ENCODE data around the gene ATAD3B. TPM values are rescaled to one million over a fixed set of nuclear protein-coding genes. Genes with fewer than 3 reads are reported as not detected.

ATAD3B gene
- total and polyA plus RNA-seq, 2 donors (not counting 3 experiments of a cell fraction or from before 2014, with no cell fraction given), result 20.5 to 48.2 TPM

- POLR2A ChIA-PET, result no interaction called here
- CTCF ChIA-PET, result no interaction called here
Observed at GRCh38 chr1:1477206-1477605, 5.6 kb downstream of the ATAD3B start.

DNA sequence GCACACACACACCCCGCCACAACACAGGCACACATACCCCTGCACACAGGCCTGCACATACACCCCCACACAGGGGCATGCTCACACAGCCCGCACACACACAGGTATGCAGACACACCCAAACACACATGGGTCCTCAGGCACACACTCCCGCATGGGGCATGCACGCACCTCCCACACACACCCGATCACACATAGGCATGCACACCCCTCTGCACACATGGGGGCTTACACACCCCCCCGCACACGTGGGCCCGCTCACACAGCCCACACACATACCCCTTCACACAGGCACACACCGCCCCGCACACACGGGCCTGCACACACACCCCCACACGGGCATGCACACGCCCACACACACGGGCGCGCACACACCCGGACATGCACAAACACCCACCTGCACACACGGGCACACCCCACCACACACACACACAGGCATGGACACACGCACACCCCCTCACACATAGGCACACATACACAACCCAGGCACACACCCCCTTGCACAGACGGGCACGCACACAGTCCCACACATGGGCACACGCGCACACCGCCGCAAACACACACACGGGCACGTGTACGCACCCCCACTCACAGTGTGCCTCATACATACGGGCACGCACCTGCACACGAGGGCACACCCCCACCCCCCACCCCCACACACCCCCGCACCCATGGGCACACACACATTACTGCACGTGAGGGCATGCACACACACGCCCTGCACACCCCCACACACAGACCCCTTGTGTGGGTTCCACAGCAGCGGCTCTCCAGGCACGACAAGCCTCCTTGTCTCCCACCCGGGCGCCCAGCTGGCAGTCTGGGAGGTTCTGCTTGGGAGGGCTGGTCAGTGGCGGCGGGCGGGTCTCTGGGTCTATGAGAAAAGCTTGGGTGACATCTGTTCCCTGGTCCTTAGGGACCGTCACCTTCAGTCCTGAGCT is 8.3 kb downstream of the ATAD3B start:
- no peaks in the 10 kb centered on the region for H4K20me1 ChIP-seq (replicated peaks; ENCODE audit: control insufficient read depth, extremely low read depth, insufficient read depth, low read length)
- H3K79me2 ChIP-seq (ENCODE audit: control insufficient read depth, insufficient read depth, low read length), result peaks cover 14% of the 10 kb centered on the region
- no peak overlapping the region for H3K4me2 ChIP-seq (ENCODE audit: insufficient read depth, low read length)
- no TSS peak for BruUV-seq (replicated peaks)
- CTCF ChIA-PET, result no interaction called here
- H3K9me1 ChIP-seq (replicated peaks; ENCODE audit: control insufficient read depth, extremely low read depth, insufficient read depth, low read length), result no peaks in the 10 kb centered on the region
- POLR2A ChIA-PET, result no interaction called here
- no peaks in the 10 kb centered on the region for H3K27me3 ChIP-seq (ENCODE audit: control insufficient read depth in 2 of 2, insufficient read depth in 2 of 2, low read length in 2 of 2)
- no peak overlapping the region for H3K27ac ChIP-seq (ENCODE audit: insufficient read depth, low read depth, low read length)
- FAIRE-seq (no peak), DNase-seq (ENCODE audit: low read depth, low spot score) (no peak)
- H3K9ac ChIP-seq (replicated peaks; ENCODE audit: extremely low read depth, insufficient read depth, low read length), result no peak overlapping the region
- no peak overlapping the region for H3K4me3 ChIP-seq (replicated peaks in 1 of 3; ENCODE audit: insufficient read depth in 1 of 3, low read depth in 1 of 3, low read length in 3 of 3)
- no peak for TF ChIP-seq POLR2A (IDR thresholded peaks at IDR 0.05; ENCODE audit: low read depth, low read length)
- TF ChIP-seq FOS (IDR thresholded peaks at IDR 0.05; ENCODE audit: borderline replicate concordance, insufficient read depth, low read length), result no peak
- TF ChIP-seq MAX (IDR thresholded peaks at IDR 0.05; ENCODE audit: insufficient read depth, insufficient read length), result no peak
- TF ChIP-seq EZH2 (IDR thresholded peaks at IDR 0.05; ENCODE audit: borderline replicate concordance, low read depth, low read length, severe bottlenecking), result no peak
- TF ChIP-seq JUN (IDR thresholded peaks at IDR 0.05; ENCODE audit: borderline replicate concordance, insufficient read depth, insufficient read length, low read depth), result no peak
- no peak for TF ChIP-seq GATA2 (IDR thresholded peaks at IDR 0.05; ENCODE audit: insufficient read depth, insufficient read length, low read depth, low read length)
- no peak for TF ChIP-seq MYC (IDR thresholded peaks at IDR 0.05; ENCODE audit: low read depth, low read length)
- no peak for TF ChIP-seq POLR2AphosphoS5 (IDR thresholded peaks at IDR 0.05; ENCODE audit: insufficient read depth, low read depth, low read length)
- no peak for TF ChIP-seq CTCF (IDR thresholded peaks at IDR 0.05; ENCODE audit: extremely low read depth in 1 of 2, insufficient read depth in 1 of 2, low read depth in 1 of 2, low read length in 2 of 2)
- dilution Hi-C loops (cut with MboI; ENCODE audit: extremely low pct_ligation_motif_present, low sequenced_read_pairs) (no loop called here), intact Hi-C loops (cut with micrococcal nuclease) (no loop called here)
- no peaks in the 10 kb centered on the region for H3K9me3 ChIP-seq (replicated peaks; ENCODE audit: control insufficient read depth, insufficient read depth, low read length)
- peaks cover 4 to 22% of the 10 kb centered on the region in 2 experiments for H3K36me3 ChIP-seq (ENCODE audit: control insufficient read depth in 2 of 2, extremely low read depth in 1 of 2, insufficient read depth in 2 of 2, low read length in 2 of 2)
- no peak overlapping the region for H2AFZ ChIP-seq (ENCODE audit: low read depth, low read length)
- no peaks in the 10 kb centered on the region for H3K4me1 ChIP-seq (ENCODE audit: control insufficient read depth, extremely low read depth, insufficient read depth, low read length)

More at GRCh38 chr1:1477206-1477605, 5.6 kb downstream of the ATAD3B start:
- FAIRE-seq (no peak), DNase-seq (ENCODE audit: low read depth, low spot score) (no peak)
- no peak overlapping the region for H3K4me3 ChIP-seq (replicated peaks in 1 of 3; ENCODE audit: insufficient read depth in 1 of 3, low read depth in 1 of 3, low read length in 3 of 3)
- no peaks in the 10 kb centered on the region for H4K20me1 ChIP-seq (replicated peaks; ENCODE audit: control insufficient read depth, extremely low read depth, insufficient read depth, low read length)
- H2AFZ ChIP-seq (ENCODE audit: low read depth, low read length), result no peak overlapping the region
- no peaks in the 10 kb centered on the region for H3K9me1 ChIP-seq (replicated peaks; ENCODE audit: control insufficient read depth, extremely low read depth, insufficient read depth, low read length)
- peaks cover 6% of the 10 kb centered on the region for H3K4me1 ChIP-seq (ENCODE audit: control insufficient read depth, extremely low read depth, insufficient read depth, low read length)
- TF ChIP-seq MAX (IDR thresholded peaks at IDR 0.05; ENCODE audit: insufficient read depth, insufficient read length), result no peak
- no TSS peak for BruUV-seq (replicated peaks)
- no peak overlapping the region for H3K27ac ChIP-seq (ENCODE audit: insufficient read depth, low read depth, low read length)
- no peak overlapping the region for H3K9ac ChIP-seq (replicated peaks; ENCODE audit: extremely low read depth, insufficient read depth, low read length)
- peaks cover 4 to 17% of the 10 kb centered on the region in 2 experiments for H3K36me3 ChIP-seq (ENCODE audit: control insufficient read depth in 2 of 2, extremely low read depth in 1 of 2, insufficient read depth in 2 of 2, low read length in 2 of 2)
- H3K79me2 ChIP-seq (ENCODE audit: control insufficient read depth, insufficient read depth, low read length), result peaks cover 37% of the 10 kb centered on the region
- H3K9me3 ChIP-seq (replicated peaks; ENCODE audit: control insufficient read depth, insufficient read depth, low read length), result no peaks in the 10 kb centered on the region
- dilution Hi-C loops (cut with MboI; ENCODE audit: extremely low pct_ligation_motif_present, low sequenced_read_pairs) (no loop called here), intact Hi-C loops (cut with micrococcal nuclease) (no loop called here)
- no peaks in the 10 kb centered on the region for H3K27me3 ChIP-seq (ENCODE audit: control insufficient read depth in 2 of 2, insufficient read depth in 2 of 2, low read length in 2 of 2)
- H3K4me2 ChIP-seq (ENCODE audit: insufficient read depth, low read length), result no peak overlapping the region
